ENCODE data around the gene SP140.
"Not testable (repeated sequence)": the region's sequence is repeated elsewhere in the genome, so short reads cannot be mapped to it uniquely, and the experiment has no call there.

The SP140 gene

GRCh38 chr2:230225486-230225885 lies at the start of gene SP140:
Gene SP140, plus strand, starts transcription at chr2:230225736. Its CDS starts 109 bp downstream, at chr2:230225845.
- FAIRE-seq: no peak

DNA sequence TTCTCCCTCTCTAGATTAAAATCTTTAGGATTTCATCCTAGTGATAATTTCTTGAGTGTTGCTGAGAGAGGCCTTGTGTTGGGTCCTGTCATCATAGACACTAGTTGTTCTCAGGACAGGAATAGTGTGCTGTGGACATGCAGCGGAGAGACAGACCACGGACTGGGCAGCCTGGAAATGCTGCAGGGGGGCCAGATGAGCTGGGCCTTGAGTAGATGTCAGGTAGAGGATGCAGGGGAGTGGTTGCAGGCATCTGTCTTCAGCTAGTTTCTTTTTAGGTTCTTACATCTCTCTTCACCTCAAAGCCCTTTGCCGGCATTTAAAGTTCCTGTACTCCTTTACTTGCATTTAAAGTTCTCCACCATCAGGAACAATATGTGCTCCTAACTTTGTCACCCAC lies 48.5 kb upstream of the SP140 start:
- no peak for FAIRE-seq

- no peak for FAIRE-seq
These were observed 46.7 kb upstream of the SP140 start for GRCh38 chr2:230178546-230179485.

- FAIRE-seq: no peak
These were observed 45.6 kb upstream of the SP140 start for GRCh38 chr2:230179907-230180306.

GRCh38 chr2:230181195-230181594 lies 44.3 kb upstream of the SP140 start:
- no peak for FAIRE-seq

DNA sequence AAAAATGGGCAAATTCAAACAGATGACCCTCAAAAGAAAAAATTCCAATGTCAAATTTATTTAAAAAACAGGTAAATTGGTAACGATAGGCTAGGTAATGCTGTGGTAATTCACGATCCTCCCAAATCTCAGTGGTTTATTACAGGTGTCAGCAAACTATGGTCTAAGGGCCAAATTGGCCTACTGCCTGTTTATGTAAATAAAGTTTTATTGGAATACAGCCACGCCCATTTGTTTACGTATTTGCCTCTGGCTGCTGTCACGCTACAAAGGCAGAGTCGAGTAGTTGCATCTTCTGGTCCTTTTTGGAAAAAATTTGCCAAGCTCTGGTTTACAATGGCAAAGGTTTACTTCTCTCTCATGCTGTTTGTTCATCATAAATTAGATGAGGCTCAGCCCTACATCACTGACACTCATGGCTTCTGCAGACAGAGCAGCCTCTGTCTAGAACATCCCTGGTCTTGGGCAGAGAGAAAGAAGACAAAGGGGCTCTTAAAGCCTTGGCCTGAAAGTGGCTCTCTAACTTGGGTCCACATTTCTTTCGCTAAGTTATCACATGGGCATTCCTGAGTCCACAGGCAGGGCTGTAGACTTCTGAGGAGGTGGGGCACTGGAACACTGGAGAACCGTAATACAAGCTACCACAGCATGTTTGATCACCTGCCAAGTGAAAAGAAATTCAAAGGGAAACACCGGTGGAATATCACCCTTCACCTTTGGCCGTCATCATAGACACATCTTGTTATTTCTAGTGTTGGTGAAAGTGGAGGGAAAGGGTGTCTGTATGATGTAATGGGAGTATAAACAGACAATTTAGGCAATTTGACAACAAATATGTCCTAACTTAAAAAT lies 40.6 kb upstream of the SP140 start:
- FAIRE-seq: no peak

GRCh38 chr2:230202430-230203109 lies 23.0 kb upstream of the SP140 start:
- no peak for FAIRE-seq

DNA sequence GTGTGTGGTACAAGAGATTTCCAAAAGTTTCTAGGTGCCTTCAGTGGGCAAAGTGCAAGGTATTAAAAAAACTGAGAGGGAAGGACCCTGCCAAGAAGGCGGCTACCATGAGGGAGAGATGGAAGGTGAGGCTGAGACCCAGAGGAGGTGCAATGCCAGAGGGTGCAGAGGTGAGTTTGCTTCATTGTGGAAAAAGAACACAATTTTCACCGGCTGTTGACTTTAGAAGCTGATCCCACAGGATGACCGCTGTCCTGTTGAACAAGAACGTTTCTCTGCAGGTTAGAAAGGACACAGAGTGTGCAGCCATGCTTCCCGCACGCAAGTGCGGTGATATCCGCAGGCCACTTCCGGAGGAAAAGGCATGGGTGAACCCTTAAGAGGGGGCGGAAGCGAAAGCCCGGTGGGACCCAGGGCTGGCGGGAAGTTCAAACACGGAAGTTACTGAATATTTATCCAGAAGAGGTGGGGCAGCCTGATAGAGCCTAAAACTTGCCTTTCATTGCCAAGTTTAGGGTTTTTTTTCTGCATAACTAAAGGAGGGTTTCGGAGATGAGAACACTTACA lies 22.3 kb upstream of the SP140 start:
- FAIRE-seq: no peak

DNA sequence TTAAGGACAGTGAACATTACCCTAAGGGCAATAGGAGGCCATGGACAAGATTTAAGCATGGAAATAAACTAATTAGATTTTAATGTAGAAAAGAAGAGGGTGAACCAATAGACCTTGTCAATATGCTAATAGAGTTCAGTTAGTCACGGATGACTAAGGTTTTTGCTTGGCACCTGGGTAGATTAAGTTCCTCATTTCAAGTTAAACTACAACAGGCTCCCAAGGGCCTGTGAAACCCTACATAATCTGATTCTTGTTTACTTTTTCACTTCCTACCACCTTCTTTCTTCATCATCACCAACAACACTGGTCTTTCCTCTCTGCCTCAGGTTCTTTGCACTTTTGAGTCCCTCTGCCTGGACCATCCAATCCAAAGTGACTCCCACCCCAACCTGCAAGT lies 20.5 kb upstream of the SP140 start:
- no peak for FAIRE-seq

DNA sequence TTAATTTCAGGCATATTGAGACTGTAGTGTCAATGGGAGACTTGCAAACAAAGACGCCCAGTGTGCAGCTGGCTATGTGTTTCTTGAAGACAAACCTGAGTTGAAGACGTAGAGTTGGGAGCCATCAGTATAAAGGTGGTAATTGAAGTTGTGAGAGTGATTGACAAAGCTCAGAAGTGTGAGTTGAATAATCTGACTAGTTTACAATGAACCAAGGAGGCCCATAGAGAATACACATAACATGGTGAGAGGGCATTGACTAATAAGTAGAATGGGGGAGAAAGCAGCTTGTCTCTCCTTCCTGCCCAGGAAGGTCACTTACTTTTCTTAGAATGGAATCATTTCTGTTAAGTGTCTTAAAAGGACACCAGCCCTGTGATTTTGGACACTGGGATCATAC lies 19.8 kb upstream of the SP140 start:
- FAIRE-seq: no peak

- no peak for FAIRE-seq
These were observed 17.0 kb upstream of the SP140 start for GRCh38 chr2:230208576-230208975.

DNA sequence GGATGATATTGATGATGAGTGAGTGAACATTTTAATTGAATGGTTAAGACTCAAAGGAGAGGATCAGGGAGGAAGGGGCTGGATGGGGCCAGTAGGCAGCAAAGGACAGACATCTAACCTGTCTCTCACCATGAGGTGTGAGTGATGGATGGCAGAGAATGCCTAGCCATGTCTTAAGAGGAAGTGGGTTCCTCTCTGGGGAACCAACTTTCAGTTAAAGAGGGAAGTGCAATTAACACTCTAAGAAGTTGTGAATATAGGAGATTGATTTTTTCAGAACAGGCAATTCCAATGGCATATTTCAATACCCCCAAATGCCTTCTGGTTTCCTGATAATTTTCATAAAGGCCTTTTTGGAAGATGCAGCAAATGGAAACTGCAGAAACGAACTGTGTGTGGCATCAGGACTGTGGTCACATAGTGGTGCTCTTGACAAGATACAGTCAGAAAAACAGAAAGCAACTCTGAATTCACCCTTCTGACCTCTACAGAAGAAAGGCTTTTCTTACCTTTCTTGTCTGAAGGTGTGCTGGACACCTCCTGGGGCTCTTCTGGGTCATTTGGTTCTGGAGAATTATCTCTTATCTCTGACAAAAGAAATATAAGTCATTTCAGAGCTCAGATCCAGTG lies 16.0 kb upstream of the SP140 start:
- FAIRE-seq: no peak

- no peak for FAIRE-seq
These were observed 9.0 kb upstream of the SP140 start for GRCh38 chr2:230216489-230216888.

DNA sequence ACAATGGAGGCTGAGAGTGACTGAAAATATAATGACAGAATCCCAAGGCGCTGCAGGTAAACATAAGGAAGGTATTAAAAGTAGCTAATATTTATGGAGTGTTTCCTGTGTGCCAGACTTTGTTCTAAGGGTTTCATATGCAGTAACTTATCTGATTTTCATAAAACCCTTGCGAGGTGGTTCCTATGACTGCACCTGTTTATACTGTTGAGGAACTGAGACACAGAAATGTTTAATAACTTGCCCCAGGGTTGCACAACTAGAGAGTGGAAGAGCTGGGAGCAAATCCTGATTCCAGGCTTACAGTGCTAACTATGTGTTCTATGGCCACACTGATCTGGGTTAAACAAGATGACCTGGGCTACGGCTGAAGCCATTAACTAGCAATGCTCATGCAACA lies 8.1 kb upstream of the SP140 start:
- FAIRE-seq: no peak

DNA sequence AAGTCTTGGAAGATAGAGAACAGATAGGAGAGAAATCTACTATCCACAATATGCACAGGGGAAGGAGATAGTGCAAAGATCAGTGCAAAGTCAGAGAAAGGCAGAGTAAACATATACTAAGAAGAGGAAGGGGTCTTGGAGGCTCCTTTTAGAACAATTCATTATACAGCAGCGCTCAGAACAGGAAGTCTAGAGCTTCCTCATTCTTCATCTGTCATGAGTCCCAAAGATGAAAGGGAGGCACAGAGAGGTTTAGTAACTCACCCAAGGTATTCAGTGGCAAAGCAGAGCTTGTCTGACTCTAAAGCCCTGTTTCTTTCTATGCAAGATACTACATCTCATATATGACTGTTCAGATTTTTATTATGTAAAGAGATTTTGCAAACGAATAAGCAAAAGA lies 7.1 kb upstream of the SP140 start:
- no peak for FAIRE-seq

DNA sequence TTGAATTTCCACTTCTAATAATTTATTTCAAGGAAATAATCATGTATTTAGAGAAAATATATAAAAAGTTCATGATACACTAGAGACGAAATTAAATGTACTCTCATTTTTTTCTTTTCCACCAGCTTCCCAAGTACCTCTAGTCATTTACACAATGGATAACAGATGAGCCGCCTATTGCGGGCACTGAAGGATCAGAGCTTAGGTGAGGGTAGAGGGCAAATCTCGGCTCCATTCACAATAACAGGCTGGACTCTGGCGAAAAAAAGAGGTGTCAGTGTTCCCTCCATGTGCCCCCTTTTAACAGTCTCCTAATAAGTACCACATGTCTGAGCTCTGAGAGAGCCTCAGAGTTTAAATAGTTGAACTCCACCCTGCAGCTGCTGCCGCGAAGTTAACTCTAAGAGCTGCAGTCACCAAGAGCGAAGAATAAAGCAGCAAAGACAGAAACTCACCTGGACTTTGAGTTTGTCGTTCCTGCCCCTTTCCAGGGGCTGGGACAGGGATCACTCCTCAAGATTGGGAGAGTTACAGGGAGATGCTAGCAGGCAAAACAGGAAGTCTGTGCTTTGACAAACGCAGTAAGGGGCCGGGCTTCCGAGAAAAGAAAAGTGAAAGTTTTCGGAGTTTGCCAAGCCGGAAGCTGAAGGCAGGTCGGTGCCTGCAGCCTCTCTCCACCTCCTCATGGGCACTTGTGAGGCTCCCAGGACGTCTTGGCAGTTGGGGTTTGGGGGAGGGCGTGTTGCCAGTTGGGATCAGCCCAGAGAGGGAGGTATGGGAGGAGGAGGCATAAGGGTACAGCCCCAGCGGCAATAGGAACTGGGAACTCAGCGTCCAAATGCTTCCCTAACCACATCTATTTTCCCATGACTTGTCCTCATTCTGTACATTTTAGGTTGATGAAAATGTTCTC lies 5.9 kb upstream of the SP140 start, which contains the start of gene SP110:
SP110 (minus strand) TSS at position 566 of the 913 bp plus-strand sequence. CDS start 3,057 bp downstream, outside the sequence.
- FAIRE-seq: peak; percentile 93

- FAIRE-seq: no peak
These were observed 5.1 kb upstream of the SP140 start for GRCh38 chr2:230220347-230220969.

- no peak for FAIRE-seq
These were observed 4.0 kb upstream of the SP140 start for GRCh38 chr2:230221493-230221892.

GRCh38 chr2:230222829-230223228 lies 2.7 kb upstream of the SP140 start:
- not testable (repeated sequence) for FAIRE-seq

DNA sequence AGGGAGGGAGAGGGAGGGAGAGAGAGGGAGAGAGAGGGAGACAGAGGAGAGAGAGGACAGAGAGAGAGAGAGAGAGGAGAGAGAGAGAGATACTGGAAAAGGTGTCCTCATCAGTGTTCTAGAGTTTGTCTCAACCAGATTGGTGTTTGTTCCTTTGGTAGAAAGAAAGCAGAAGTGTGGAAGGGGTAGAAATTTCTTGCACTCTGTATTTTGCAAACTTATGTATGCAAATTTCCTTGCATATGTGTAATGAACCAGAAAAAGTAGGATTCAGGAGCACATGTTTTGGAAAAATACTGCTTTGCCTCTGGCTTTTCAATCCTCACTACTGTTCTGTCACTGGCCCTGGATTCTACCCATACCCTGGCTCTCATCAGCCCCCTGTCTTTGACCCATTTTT lies 1.1 kb upstream of the SP140 start:
- FAIRE-seq: no peak
